NCI-H1436 (cell line): ENCODE data around the gene UGGT2.
"Not testable (repeated sequence)": the region's sequence is repeated elsewhere in the genome, so short reads cannot be mapped to it uniquely, and the experiment has no call there.

Source experiments
- DNase-seq: peaks from one replicate; lab custom pipeline; 2025; lab: John Stamatoyannopoulos, UW

Gene UGGT2

DNA sequence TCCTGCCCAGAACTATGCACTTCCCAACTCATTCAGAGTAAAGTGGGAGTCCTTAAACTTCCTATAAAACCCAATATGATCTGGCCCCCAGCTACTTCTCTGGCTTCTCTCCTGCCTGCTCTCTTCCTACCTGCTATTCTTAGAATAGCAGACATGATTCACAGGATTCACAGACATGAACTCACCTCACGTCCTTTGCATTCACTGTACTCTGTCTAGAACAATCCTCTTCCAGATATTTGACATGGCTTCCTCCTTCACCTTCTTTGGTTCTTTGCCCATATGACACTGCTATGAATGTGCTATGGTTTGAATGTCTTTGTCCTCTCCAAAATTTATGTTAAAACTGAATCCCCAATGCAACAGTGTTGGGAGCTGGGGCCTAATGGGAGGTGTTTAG, 154.9 kb downstream of the UGGT2 start:
- DNase-seq: no peak

DNA sequence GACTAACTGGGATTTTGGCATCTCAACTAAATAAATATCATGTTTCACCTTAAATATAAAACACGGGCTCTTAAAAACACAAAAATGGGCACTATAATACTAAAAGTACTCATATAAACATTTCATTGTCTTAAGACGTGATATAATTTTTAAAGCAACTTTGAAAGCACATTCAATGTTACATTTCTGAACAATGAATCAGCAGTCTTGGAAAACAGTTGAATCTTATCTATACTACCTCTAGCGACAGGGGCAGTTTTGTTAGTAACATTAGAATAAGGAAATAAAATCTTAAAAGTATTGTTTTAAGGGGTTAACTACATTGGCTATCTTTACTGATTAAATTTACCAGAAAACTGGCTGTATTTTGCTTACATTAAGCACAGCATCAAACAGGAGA, 156.9 kb downstream of the UGGT2 start:
- no peak for DNase-seq

DNA sequence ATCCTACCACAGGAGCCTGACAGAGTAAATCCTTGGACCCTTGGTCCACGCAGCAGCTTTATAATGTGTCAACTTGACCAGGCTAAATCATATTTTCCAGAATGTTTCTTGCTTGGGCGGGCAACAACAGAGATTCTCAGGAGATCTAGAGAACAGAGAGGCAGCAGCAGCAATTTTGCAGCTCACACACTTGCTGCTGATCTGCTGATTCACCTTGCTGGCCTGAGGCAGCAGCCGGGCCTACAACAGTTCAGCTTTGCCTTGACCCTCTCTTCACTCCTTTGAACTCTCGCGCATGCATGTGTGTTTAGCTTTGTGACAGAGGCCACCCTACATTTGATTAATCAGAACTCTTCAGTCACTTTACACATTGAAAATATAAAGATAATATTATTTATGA, 159.3 kb downstream of the UGGT2 start:
- no peak for DNase-seq

DNA sequence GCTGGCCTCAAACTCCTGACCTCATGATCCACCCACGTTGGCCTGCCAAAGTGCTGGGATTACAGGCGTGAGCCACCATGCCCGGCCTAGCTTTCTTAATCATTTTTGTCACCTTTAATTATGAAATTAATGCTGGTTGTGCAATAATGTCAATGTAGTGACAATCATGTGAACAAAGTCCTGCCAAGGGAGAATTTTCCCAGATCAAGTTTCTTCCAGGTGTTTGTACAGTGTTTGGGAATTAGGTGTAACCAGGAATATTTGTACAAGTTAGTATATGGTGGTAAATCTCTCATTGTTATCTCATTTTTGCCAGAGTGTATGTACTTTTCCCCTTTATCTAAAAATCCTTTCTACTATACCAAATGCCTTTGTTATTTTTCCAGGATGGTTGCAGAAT, 171.1 kb downstream of the UGGT2 start:
- DNase-seq: no peak

DNA sequence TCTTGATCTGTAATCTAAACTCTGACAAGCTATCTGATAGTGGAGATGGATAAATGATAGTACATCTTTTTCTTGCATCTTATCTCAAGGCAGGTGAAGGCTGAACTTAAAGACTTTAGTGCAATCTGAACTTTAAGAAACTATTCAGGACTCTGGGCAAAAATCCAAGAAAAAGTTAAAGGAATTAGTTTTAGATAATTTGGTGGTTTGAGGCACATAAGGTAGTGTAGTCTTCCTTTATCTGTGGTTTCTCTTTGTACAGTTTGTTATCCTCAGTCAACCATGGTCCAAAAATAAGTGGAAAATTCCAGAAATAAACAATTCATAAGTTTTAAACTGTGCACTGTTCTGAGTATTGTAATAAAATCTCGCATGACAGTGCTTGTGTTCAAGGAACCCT, 172.9 kb downstream of the UGGT2 start:
- no peak for DNase-seq

DNA sequence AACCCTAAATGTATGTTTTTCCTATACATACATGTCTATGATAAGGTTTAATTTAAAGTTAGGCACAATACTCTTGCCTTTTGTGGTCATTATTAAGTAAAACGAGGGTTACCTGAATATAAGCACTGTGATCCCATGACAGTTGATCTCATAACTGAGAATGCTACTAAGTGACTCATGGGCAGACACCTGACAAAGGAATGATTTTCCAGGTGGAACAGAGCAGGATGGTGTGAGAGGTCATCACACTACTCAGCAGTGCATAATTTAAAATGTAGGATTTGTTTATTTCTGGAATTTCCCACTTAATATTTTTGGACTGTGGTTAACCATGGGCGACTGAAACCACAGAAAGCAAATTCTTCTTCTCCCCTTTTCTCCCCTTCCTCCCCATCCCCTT, 178.9 kb downstream of the UGGT2 start:
- DNase-seq: no peak

DNA sequence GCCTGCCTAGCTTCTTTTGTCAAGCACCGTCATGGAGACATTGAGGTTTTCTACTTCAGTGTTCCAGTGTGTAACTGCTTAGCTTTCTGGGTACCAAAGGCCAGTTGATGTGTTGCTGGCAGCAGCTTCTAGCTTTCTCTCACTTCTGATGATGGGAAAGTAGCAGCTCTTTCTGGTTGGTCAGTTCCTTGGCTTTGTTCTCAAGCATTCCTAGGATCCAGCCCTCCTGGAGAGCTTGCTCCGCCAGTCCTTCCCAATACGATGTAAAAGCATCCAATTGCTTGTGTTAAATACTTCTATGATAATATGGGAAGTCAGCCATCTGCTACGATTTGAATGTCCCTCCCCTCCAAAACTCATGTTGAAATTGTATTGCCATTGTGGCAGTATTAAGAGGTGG, 182.8 kb downstream of the UGGT2 start:
- no peak for DNase-seq

DNA sequence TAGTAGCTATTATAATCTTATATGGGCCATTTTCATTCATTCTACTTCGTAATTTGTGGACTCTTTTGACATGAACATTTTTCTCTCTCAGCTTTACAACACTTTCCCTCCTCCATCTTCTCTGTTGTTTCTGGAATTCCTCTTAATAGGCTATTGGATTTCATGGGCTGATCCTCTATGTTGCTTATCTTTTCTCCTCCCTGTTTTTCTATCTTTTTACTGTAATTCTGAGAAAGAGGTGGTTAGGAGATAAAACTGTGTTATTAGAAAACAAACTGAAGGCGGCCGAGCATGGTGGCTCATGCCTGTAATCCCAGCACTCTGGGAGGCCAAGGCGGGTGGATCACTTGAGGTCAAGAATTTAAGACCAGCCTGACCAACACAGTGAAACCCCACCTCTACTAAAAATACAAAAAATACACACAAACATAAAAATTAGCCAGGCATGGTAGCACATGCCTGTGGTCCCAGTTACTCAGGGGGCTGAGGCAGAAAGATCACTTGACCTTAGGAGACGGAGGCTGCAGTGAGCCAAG, 188.1 kb downstream of the UGGT2 start:
- no peak for DNase-seq

DNA sequence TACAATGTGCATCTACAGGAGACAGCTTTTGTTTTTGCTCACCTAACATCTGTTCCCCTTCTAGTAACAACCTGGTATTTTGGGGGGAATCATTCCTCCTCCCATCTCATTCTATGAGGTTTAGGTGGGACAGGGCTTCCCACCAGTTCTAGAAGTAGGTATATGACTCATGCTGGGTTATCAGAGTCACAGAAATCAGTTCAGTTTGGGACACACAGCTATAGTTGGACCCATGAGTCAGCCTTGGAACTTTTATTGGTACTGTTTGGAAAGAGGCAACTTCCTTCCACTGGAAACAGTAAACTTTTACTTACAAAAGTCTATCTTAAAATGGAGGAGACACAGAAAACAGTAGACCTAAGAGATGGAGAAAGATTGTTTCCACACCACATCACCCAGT, 190.8 kb downstream of the UGGT2 start:
- DNase-seq: no peak

DNA sequence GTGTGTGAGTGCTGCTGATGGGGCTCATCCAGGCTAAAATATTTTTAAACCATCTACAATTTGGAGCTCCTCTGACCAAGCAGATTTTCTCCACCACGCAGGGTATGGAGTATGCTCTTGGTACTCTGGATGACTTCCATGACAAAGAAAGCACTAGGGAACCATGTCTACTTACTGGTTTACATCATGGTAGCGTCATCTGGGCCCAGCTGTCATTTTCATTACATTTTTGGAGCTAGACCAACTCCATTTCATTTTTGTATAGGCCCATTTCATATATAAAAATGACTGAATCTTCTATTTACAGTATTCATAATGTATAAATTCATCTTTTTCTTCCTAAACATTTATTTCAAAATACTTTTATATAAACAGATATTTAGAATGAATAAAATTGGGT, 191.9 kb downstream of the UGGT2 start:
- DNase-seq: no peak

DNA sequence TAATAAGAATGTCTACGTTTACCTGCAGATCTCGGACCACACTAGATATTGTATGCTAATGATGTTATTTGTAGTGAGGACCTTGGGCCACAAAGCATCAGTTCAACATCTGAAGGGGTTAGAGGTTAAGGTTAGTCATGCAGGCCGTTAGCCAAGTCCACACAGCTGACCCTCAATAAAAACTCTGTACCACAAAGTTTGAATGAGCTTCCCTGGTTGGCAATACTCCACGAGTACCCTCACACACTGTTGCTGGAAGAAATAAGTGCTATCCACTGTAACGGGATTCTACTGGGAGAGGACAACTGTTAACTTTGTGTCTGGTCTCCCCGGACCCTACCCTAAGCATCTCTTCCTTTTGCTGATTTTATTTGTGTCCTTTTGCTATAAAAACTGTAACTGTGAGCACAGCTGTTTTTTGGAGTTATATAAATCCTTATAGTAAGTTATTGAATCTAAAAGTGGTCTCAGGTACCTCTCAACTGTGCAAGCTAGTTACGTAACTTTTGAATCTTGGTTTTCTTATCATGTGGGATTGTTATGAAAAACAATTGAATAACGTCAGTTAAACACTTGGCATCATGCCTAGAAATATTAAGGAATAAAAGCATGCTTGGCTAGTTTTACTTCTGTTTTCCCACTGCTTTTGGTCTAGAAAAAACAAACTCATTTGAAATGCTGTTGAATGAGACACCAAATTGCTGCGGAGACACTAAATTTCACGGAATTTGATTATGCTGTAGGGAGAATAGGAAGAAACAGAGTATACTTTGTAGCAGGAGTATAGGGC, 194.7 kb downstream of the UGGT2 start:
- no peak for DNase-seq

DNA sequence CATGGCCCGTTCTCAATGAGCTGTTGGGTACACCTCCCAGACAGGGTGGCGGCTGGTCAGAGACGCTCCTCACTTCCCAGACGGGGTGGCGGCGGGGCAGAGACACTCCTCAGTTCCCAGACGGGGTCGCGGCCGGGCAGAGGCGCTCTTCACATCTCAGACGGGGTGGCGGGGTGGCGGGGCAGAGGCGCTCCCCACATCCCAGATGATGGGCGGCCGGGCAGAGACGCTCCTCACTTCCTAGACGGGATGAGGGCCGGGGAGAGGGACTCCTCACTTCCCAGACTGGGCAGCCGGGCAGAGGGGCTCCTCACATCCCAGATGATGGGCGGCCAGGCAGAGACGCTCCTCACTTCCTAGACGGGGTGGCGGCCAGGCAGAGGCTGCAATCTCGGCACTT, 207.5 kb downstream of the UGGT2 start:
- DNase-seq: not testable (repeated sequence)

DNA sequence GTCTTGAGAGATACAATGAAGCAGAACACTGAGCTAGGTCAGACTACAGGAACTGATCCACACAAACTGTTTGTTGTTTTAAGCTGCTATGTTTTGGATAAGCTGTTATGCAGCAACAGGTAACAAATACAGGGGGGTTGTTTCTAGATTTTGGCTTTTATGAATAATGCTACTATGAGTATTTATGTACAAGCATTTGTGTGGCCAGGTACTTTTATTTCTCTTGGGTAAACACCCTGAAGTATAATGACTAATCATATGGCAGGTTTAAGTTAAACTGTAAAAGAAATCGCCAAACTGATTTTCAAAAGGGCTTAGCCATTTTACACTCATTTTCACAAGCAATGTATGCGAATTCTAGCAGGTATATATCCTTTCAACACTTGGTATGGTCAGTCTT, 210.3 kb downstream of the UGGT2 start:
- DNase-seq: no peak

DNA sequence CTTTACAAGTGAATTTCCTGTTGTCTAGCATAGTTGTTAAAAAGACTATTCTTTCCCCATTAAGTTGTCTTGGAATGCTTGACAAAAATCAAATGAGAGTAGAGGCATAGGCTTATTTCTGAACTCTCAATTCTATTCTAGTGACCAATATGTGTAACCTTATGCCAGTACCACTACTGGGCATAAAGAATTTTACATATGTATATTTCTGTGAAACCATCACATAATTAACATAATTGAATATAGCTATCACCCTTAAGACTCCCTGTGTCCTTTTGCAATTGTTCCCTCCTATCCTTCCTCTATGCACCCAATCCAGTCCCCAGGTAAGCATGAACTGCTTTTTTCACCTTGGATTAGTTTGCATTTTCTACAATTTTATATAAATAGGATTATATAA, 211.3 kb downstream of the UGGT2 start:
- DNase-seq: no peak

DNA sequence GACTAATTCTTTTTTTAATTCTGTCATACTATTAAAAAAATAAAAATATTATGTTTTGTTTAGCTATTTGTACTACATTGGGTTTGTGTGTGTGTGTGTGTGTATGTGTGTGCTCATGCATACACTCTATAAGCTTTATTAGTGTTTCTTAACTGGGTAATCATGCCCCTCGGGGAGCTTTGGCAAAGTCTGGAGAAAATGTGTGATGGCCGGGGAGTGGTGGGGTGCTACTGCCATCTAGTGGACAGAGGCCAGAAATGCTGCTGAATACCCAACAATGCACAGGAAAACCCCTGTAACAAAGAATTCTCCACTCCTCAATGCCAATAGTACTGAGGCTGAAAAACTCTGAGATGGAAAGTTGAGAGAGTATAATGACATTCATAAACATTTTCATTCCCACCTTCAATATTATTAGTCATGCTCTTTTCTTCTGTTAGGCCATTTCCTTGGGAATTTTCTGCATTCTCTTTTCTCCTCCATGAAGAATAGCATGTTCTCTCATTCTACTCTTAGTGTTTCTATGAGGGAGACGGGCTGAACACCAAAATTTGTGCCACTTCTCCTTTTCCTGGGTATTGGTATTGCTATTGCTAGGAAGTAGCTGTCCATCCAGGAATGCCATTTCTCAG, 219.0 kb downstream of the UGGT2 start:
- DNase-seq: peak; percentile 54

DNA sequence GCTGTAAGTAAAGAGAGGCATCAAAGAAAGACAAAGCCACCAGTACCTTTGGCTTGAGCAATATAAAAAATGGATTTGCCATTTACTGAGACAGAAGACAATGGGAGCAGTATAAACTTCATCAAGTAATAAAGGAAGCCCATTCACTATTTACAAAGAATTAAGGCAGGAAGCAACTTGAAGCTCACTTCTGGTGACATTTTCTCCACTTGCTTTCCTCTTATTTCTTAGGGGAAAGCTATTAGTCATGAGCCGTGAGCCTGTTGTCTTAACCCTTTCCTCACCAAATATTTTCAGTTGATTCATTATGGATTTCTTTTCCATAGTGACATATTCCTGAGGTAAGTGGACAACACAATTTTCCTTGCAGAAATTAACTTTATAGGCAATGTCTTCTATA, 219.5 kb downstream of the UGGT2 start:
- DNase-seq: no peak

DNA sequence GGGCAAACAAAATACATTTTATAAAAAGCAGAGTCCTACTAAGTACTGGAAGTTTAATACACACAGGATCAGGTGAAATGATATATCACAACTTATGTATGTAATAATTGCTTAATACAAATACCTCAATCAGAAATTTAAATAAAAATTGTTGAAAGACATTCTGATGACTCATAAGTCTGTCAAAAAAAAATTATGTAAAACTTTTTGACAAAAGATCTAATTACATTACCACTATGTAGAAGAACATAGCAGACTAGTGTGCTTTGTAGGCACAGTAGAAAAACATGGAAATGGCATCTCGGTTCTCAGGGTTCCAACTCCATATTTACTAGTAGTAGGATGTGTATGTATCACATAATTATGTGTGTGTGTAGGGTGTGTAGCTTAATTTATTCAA, 220.1 kb downstream of the UGGT2 start:
- DNase-seq: no peak

DNA sequence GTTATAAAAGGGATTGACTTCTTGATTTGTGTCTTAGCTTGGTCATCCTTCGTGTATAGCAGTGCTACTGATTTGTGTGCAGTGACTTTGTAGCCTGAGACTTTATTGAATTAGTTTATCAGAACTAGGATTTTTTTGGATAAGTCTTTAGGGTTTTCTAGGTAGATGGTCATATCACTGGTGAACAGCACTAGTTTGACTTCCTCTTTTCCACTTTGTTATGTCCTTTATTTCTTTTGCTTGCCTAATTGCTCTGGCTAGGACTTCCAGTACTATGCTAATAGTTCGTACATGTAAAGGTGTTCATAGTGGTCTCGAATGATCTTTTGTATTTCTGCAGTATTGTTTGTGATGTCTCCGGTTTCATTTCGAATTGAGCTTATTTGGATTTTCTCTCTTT, 230.9 kb downstream of the UGGT2 start:
- DNase-seq: no peak

DNA sequence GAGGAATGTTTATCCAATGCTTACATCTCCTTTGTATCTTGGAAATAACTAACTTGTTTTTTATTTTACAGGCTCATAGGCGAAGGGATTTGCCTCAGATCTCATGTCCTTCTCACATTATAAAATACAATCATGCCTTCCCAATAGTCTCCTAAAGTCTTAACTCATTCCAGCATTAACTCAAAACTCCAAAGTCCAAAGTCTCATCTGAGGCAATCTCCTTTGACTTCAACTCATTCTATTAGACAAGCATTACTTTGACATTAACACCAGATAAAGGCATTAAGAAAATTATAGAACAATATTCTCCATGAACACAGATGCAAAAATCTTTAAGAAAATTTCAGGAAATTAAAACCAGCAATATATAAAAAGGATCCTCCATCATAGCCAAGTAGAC, 238.7 kb downstream of the UGGT2 start:
- DNase-seq: no peak

DNA sequence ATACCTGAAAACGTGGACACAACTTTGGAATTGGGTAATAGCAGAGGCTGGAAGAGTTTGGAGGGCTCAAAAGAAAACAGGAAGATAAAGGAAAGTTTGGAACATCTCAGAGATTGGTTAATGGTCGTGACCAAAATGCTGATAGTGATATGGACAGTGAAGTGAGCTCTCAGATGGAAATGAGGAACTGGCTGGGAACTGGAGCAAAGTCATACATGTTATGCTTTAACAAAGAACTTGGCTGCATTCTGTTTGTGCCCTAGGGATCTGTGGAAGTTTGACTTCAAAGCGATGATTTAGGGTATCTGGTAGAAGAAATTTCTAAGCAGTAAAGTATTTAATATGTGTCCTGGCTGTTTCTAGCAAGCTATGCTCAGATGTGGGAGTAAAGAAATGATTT, 240.1 kb downstream of the UGGT2 start:
- DNase-seq: no peak

DNA sequence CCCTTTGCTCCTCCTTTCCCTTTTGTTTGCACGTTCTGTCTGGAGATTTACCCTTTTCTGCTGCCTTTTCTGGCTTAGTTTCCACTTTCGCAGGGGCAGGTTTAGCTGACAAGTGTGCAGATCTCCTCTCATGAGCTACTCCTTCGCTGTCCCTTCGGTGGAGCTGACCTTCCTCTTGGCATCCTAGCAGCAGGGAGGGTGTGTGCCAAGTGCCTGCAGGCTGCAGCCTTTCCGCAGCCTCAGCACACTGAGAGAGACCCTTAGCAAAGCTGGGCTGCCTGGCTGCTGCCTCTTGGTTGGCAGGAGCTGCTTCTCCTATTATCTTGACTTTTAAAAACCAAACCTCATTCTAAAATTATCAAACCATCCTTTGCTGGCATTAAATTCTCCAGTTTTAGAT, 243.8 kb downstream of the UGGT2 start:
- no peak for DNase-seq

DNA sequence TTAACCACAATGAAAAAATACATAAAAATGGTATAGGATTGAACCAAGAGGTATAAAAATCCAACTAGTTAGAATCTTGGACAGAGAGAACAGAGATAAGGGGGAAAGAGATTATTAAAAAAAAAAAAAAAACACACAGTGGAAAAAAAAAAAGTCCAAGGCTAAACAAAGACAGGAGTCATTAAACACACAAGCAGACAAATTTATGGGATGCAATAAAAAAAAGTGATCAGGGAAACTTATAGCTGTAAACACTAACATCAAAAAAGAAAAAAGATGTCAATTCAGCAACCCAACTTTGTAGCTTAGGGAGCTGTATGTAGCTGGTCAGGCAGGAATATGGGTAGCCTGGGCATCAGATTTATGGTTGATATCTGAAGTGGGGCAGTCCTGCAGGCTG, 247.3 kb downstream of the UGGT2 start:
- DNase-seq: no peak

DNA sequence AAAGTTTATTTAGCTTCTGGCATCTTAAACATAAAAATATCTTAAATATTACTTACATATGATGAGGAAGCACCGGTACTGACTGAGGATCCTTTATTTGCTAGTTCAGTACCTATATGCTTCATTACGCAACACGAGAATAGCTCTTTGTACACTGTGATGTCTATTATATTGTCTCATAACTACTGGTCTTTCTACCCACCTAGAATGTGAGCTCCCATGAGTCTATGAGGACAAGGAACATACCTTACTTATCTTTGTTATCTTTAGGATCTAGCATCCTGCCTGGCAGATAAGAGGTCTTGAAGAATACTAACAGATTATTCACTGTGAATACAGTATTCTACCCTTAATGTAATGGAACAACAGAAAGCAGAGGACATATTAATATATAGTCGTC, 251.4 kb downstream of the UGGT2 start:
- no peak for DNase-seq

DNA sequence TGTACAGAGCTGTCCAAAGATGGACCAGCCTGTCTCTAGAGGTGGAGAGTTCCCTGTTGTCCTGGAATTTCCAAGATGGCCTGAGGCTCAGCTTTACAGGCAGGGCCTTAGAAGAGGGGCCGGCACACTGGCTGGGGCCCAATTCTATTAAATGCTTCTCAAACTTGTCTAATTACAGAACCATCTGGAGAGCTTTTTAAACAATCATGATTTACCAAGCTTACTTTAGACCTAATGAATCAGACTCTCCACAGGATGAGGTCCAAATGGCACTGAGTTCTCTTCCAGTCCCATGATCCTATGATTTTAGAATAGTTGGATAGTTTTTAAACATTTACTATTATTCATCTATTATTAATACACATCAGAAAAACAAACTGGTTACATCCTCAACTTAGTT, 252.8 kb downstream of the UGGT2 start:
- DNase-seq: no peak
